Measurements from ENCODE around the gene PRPF6.

PRPF6 gene

DNA sequence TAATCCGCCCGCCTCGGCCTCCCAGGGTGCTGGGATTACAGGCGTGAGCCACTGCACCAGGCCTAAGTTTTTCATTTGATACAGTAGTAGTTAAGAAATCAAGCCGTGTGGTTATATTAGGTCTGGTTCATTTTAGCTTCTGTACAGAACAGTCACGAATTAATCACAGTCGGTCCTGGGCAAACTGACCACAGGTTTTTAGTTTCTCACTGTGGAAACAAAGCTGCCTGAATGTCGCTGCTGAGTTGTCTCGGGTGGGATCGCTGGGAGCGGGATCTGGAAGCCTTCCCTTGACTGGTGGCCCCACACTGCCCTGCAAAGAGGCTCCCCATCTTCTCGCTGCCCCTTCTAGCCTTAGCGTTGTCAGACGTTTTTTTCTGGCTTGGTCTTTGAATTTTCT, 43.3 kb upstream of the PRPF6 start:
- no peak for DNase-seq
- peaks cover 0 to 28% (median 14%) of the 10 kb centered on the region in 4 experiments for H3K4me1 ChIP-seq (ENCODE audit: control extremely low read depth in 1 of 4, control insufficient read depth in 4 of 4, insufficient read depth in 4 of 4, low read length in 3 of 4)
- H3K27ac ChIP-seq (ENCODE audit: insufficient read depth in 1 of 2, low read depth in 1 of 2, low read length in 2 of 2, poor library complexity in 1 of 2, severe bottlenecking in 2 of 2), result no peak overlapping the region
- H3K27me3 ChIP-seq (replicated peaks in 2 of 5; ENCODE audit: control insufficient read depth in 4 of 5, insufficient read depth in 5 of 5, low read length in 4 of 5), result no peaks in the 10 kb centered on the region
- ChIA-PET POLR2A (interaction anchor here (0.5 kb wide), 1 partner anchor 139 kb away, joined by 4 read pairs; no protein-coding TSS in a partner anchor), CTCF (interaction anchor here (2.3 kb wide), 1 partner anchor 10 kb away, joined by 5 read pairs; no protein-coding TSS in a partner anchor)
- WGBS (ENCODE audit: insufficient coverage), result 91% methylated on average over 14 of the region's 14 CpGs
- H3K36me3 ChIP-seq (ENCODE audit: control insufficient read depth in 4 of 4, insufficient read depth in 4 of 4, low read length in 3 of 4), result peaks cover 0 to 72% (median 37%) of the 10 kb centered on the region in 4 experiments
- no peaks in the 10 kb centered on the region for H3K9me3 ChIP-seq (ENCODE audit: control extremely low read depth in 1 of 5, control insufficient read depth in 4 of 5, insufficient read depth in 2 of 5, low read depth in 1 of 5, low read length in 4 of 5)
- no peak overlapping the region for H3K4me3 ChIP-seq (ENCODE audit: control insufficient read depth in 1 of 7, extremely low read depth in 1 of 7, insufficient read depth in 4 of 7, low read depth in 2 of 7, low read length in 6 of 7)

GRCh38 chr20:63939061-63939935, 41.6 kb upstream of the PRPF6 start:
- WGBS (ENCODE audit: insufficient coverage), result 58% methylated on average over 20 of the region's 33 CpGs
- CTCF ChIA-PET, result no interaction called here
- POLR2A ChIA-PET, result no interaction called here

DNA sequence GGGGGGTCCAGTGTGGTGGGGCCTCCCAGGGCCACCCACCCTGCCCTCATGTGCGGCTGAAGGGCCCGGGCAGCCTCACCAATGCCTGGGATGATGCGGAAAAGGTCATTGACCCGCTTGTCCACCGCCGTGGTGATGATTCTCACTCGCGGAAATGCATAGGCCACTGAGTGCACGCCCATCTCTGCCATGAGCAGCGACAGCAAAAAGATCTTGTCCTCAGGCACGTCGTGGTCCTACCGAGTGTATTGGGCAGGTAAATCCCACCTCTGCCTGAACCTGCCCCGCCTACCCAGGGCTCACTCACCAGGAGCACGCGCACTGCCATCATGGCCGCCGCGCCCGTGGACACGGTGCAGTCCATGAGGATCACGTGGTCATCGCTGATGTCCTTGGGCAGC, 40.9 kb upstream of the PRPF6 start:
- Histone ChIP-seq H3K36me3 (ENCODE audit: control insufficient read depth in 4 of 4, insufficient read depth in 4 of 4, low read length in 3 of 4) (peaks cover 0 to 70% (median 45%) of the 10 kb centered on the region in 4 experiments), H3K9me3 (ENCODE audit: control extremely low read depth in 1 of 5, control insufficient read depth in 4 of 5, insufficient read depth in 2 of 5, low read depth in 1 of 5, low read length in 4 of 5) (no peaks in the 10 kb centered on the region), H3K4me3 (ENCODE audit: control insufficient read depth in 1 of 7, extremely low read depth in 1 of 7, insufficient read depth in 4 of 7, low read depth in 2 of 7, low read length in 6 of 7) (no peak overlapping the region), H3K27ac (ENCODE audit: insufficient read depth in 1 of 2, low read depth in 1 of 2, low read length in 2 of 2, poor library complexity in 1 of 2, severe bottlenecking in 2 of 2) (no peak overlapping the region), H3K27me3 (replicated peaks in 2 of 5; ENCODE audit: control insufficient read depth in 4 of 5, insufficient read depth in 5 of 5, low read length in 4 of 5) (no peaks in the 10 kb centered on the region), H3K4me1 (ENCODE audit: control extremely low read depth in 1 of 4, control insufficient read depth in 4 of 4, insufficient read depth in 4 of 4, low read length in 3 of 4) (peaks cover 0 to 32% (median 17%) of the 10 kb centered on the region in 4 experiments)
- ChIA-PET CTCF (interaction anchor here (1.1 kb wide), 1 partner anchor 17 kb away, joined by 3 read pairs; no protein-coding TSS in a partner anchor), POLR2A (no interaction called here)
- no peak for DNase-seq
- 98% methylated on average over 22 of the region's 23 CpGs for WGBS (ENCODE audit: insufficient coverage)

More at GRCh38 chr20:63939061-63939935, 41.6 kb upstream of the PRPF6 start:
- H3K9me3 ChIP-seq (ENCODE audit: control extremely low read depth in 1 of 5, control insufficient read depth in 4 of 5, insufficient read depth in 2 of 5, low read depth in 1 of 5, low read length in 4 of 5), result no peaks in the 10 kb centered on the region
- peaks cover 0 to 32% (median 17%) of the 10 kb centered on the region in 4 experiments for H3K4me1 ChIP-seq (ENCODE audit: control extremely low read depth in 1 of 4, control insufficient read depth in 4 of 4, insufficient read depth in 4 of 4, low read length in 3 of 4)
- peak overlapping the region in 3 of 7 experiments; percentile 45 to 56 (median 55) for H3K4me3 ChIP-seq (ENCODE audit: control insufficient read depth in 1 of 7, extremely low read depth in 1 of 7, insufficient read depth in 4 of 7, low read depth in 2 of 7, low read length in 6 of 7)
- peaks cover 0 to 71% (median 41%) of the 10 kb centered on the region in 4 experiments for H3K36me3 ChIP-seq (ENCODE audit: control insufficient read depth in 4 of 4, insufficient read depth in 4 of 4, low read length in 3 of 4)
- DNase-seq, result peak in 1 of 3 donors; percentile 34
- no peak overlapping the region for H3K27ac ChIP-seq (ENCODE audit: insufficient read depth in 1 of 2, low read depth in 1 of 2, low read length in 2 of 2, poor library complexity in 1 of 2, severe bottlenecking in 2 of 2)
- no peaks in the 10 kb centered on the region for H3K27me3 ChIP-seq (replicated peaks in 2 of 5; ENCODE audit: control insufficient read depth in 4 of 5, insufficient read depth in 5 of 5, low read length in 4 of 5)

- Histone ChIP-seq H3K27ac (ENCODE audit: insufficient read depth in 1 of 2, low read depth in 1 of 2, low read length in 2 of 2, poor library complexity in 1 of 2, severe bottlenecking in 2 of 2) (no peak overlapping the region), H3K27me3 (replicated peaks in 2 of 5; ENCODE audit: control insufficient read depth in 4 of 5, insufficient read depth in 5 of 5, low read length in 4 of 5) (no peaks in the 10 kb centered on the region), H3K9me3 (ENCODE audit: control extremely low read depth in 1 of 5, control insufficient read depth in 4 of 5, insufficient read depth in 2 of 5, low read depth in 1 of 5, low read length in 4 of 5) (no peaks in the 10 kb centered on the region), H3K36me3 (ENCODE audit: control insufficient read depth in 4 of 4, insufficient read depth in 4 of 4, low read length in 3 of 4) (peaks cover 0 to 70% (median 46%) of the 10 kb centered on the region in 4 experiments), H3K4me1 (ENCODE audit: control extremely low read depth in 1 of 4, control insufficient read depth in 4 of 4, insufficient read depth in 4 of 4, low read length in 3 of 4) (peaks cover 0 to 32% (median 17%) of the 10 kb centered on the region in 4 experiments), H3K4me3 (ENCODE audit: control insufficient read depth in 1 of 7, extremely low read depth in 1 of 7, insufficient read depth in 4 of 7, low read depth in 2 of 7, low read length in 6 of 7) (peak overlapping the region in 2 of 7 experiments; percentile 8 to 40)
- POLR2A ChIA-PET, result interaction anchor here (1.0 kb wide), 1 partner anchor 40 kb away, joined by 3 read pairs; no protein-coding TSS in a partner anchor
- CTCF ChIA-PET, result interaction anchor here (1.1 to 1.4 kb wide), 3 partner anchors 17 to 40 kb away, joined by 3 to 4 read pairs (median 4); no protein-coding TSS in a partner anchor
- DNase-seq, result no peak
- WGBS (ENCODE audit: insufficient coverage), result 97% methylated on average over 52 of the region's 58 CpGs
These were observed 40.3 kb upstream of the PRPF6 start for GRCh38 chr20:63940472-63941266.

GRCh38 chr20:63941282-63942081, 39.5 kb upstream of the PRPF6 start:
- no peak overlapping the region for H3K27ac ChIP-seq (ENCODE audit: insufficient read depth in 1 of 2, low read depth in 1 of 2, low read length in 2 of 2, poor library complexity in 1 of 2, severe bottlenecking in 2 of 2)
- WGBS (ENCODE audit: insufficient coverage), result 54% methylated on average over 24 of the region's 39 CpGs
- peak; percentile 80 to 89 (median 86) for DNase-seq
- H3K36me3 ChIP-seq (ENCODE audit: control insufficient read depth in 4 of 4, insufficient read depth in 4 of 4, low read length in 3 of 4), result peaks cover 0 to 72% (median 45%) of the 10 kb centered on the region in 4 experiments
- CTCF ChIA-PET, result interaction anchor here (0.8 to 1.4 kb wide), 4 partner anchors 18 to 39 kb away, joined by 3 to 4 read pairs (median 4); no protein-coding TSS in a partner anchor
- H3K9me3 ChIP-seq (ENCODE audit: control extremely low read depth in 1 of 5, control insufficient read depth in 4 of 5, insufficient read depth in 2 of 5, low read depth in 1 of 5, low read length in 4 of 5), result no peaks in the 10 kb centered on the region
- peaks cover 0 to 32% (median 17%) of the 10 kb centered on the region in 4 experiments for H3K4me1 ChIP-seq (ENCODE audit: control extremely low read depth in 1 of 4, control insufficient read depth in 4 of 4, insufficient read depth in 4 of 4, low read length in 3 of 4)
- peak overlapping the region in 2 of 7 experiments; percentile 33 to 40 for H3K4me3 ChIP-seq (ENCODE audit: control insufficient read depth in 1 of 7, extremely low read depth in 1 of 7, insufficient read depth in 4 of 7, low read depth in 2 of 7, low read length in 6 of 7)
- POLR2A ChIA-PET, result interaction anchor here (1.0 kb wide), 1 partner anchor 39 kb away, joined by 3 read pairs; no protein-coding TSS in a partner anchor
- no peaks in the 10 kb centered on the region for H3K27me3 ChIP-seq (replicated peaks in 2 of 5; ENCODE audit: control insufficient read depth in 4 of 5, insufficient read depth in 5 of 5, low read length in 4 of 5)

DNA sequence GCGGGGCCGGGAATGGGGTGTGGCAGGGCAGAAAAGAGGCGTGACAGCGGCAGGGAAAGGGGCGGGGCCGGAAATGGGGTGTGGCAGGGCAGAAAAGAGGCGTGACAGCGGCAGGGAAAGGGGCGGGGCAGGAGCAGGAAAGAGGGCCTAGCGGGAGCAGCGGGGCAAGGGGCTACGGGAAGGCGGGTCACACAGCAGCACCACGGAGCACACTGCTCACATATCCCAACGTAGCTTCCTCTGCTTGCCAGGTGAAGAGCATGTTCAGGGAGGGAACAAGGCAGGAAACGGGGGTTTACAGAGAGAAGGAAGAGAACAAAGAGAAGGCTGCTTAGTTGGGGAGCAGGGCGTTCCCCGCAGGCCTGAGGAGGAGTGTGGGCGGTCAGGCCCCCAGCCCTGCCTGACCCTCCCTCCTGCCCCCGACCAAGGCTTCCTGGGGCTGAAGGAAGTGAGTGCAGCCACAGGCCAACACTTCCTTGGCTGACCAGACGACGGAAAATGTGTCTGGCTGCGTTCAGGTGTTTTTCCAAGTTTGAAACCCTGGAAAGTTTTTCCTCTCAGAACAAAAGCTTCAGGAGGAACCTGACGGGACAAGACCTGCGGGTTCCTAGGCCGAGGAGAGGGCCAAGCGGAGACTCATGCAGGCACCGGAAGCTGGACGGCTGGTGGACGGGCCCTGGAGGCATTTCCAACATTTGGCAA, 38.5 kb upstream of the PRPF6 start:
- no peaks in the 10 kb centered on the region for H3K27me3 ChIP-seq (replicated peaks in 2 of 5; ENCODE audit: control insufficient read depth in 4 of 5, insufficient read depth in 5 of 5, low read length in 4 of 5)
- peaks cover 0 to 35% (median 19%) of the 10 kb centered on the region in 4 experiments for H3K4me1 ChIP-seq (ENCODE audit: control extremely low read depth in 1 of 4, control insufficient read depth in 4 of 4, insufficient read depth in 4 of 4, low read length in 3 of 4)
- ChIA-PET POLR2A (no interaction called here), CTCF (interaction anchor here (1.0 kb wide), 1 partner anchor 284 kb away, joined by 3 read pairs; the partner anchor contains the start of gene RTEL1)
- peak; percentile 58 to 87 (median 71) for DNase-seq
- no peaks in the 10 kb centered on the region for H3K9me3 ChIP-seq (ENCODE audit: control extremely low read depth in 1 of 5, control insufficient read depth in 4 of 5, insufficient read depth in 2 of 5, low read depth in 1 of 5, low read length in 4 of 5)
- H3K4me3 ChIP-seq (ENCODE audit: control insufficient read depth in 1 of 7, extremely low read depth in 1 of 7, insufficient read depth in 4 of 7, low read depth in 2 of 7, low read length in 6 of 7), result peak overlapping the region in 3 of 7 experiments; percentile 22 to 26 (median 23)
- H3K36me3 ChIP-seq (ENCODE audit: control insufficient read depth in 4 of 4, insufficient read depth in 4 of 4, low read length in 3 of 4), result peaks cover 0 to 70% (median 45%) of the 10 kb centered on the region in 4 experiments
- H3K27ac ChIP-seq (ENCODE audit: insufficient read depth in 1 of 2, low read depth in 1 of 2, low read length in 2 of 2, poor library complexity in 1 of 2, severe bottlenecking in 2 of 2), result no peak overlapping the region
- WGBS (ENCODE audit: insufficient coverage), result 51% methylated on average over 27 of the region's 30 CpGs

Measured in common myeloid progenitor, CD34-positive (primary cell).